Muscle layer of duodenum (tissue), 2 donors: ENCODE results near the gene CXorf58.
A peak's percentile ranks its signal among the peaks of the same experiment; 100 is the strongest.

Experiments used
- H3K27ac ChIP-seq: one replicate; pipeline ENCODE4 v1.7.0; 2013; ENCODE audit warnings: mild to moderate bottlenecking, low read length
- H3K27me3 ChIP-seq: one replicate; pipeline ENCODE4 v1.7.0; 2013; ENCODE audit warnings: low read depth, mild to moderate bottlenecking, control low read depth, low read length
- H3K36me3 ChIP-seq, 2 donors: one replicate each; pipeline ENCODE4 v1.7.0; 2013; ENCODE audit warnings: low read length in 2 of 2, control low read depth in 1 of 2, mild to moderate bottlenecking in 1 of 2; ENCODE audit not compliant: insufficient read depth in 2 of 2, control insufficient read depth in 1 of 2
- H3K4me1 ChIP-seq, 2 donors: one replicate each; pipeline ENCODE4 v1.7.0; 2013; ENCODE audit warnings: low read length in 2 of 2, mild to moderate bottlenecking in 2 of 2, control low read depth in 1 of 2, moderate library complexity in 1 of 2; ENCODE audit not compliant: insufficient read depth in 2 of 2, control insufficient read depth in 1 of 2
- H3K4me3 ChIP-seq, 2 donors: one replicate each; pipeline ENCODE4 v1.7.0; 2013; ENCODE audit warnings: low read length in 2 of 2, low read depth in 1 of 2, mild to moderate bottlenecking in 1 of 2
- H3K9me3 ChIP-seq, 2 donors: one replicate each; pipeline ENCODE4 v1.7.0; 2013; ENCODE audit warnings: low read length in 2 of 2, control low read depth in 1 of 2, mild to moderate bottlenecking in 1 of 2; ENCODE audit not compliant: control insufficient read depth in 1 of 2
- donor health status: healthy.

The CXorf58 gene

DNA sequence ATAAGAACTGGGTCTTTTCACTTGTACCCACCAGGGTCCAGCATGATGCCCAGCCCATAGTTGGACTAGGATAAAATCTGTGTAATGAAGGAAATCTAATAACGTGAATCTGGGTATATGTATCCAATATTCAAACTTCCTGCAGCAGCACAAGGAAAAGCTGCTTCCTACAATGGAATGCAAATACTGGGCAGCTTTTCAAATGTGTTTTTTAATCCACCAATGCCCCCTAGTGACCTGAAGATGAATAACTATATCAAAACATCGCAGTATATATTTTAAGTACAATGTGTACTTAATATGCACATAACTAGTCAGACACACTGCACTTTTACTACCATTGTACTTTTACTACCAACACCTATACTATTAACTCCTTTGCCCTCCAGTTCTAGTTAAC is 5.4 kb upstream of the CXorf58 start:
- Histone ChIP-seq H3K36me3 (no peaks in the 10 kb centered on the region), H3K9me3 (no peaks in the 10 kb centered on the region), H3K4me3 (peak overlapping the region; percentile 44), H3K27ac (peak overlapping the region; percentile 61), H3K4me1 (peaks cover 8 to 10% of the 10 kb centered on the region in 2 donors), H3K27me3 (no peaks in the 10 kb centered on the region)

DNA sequence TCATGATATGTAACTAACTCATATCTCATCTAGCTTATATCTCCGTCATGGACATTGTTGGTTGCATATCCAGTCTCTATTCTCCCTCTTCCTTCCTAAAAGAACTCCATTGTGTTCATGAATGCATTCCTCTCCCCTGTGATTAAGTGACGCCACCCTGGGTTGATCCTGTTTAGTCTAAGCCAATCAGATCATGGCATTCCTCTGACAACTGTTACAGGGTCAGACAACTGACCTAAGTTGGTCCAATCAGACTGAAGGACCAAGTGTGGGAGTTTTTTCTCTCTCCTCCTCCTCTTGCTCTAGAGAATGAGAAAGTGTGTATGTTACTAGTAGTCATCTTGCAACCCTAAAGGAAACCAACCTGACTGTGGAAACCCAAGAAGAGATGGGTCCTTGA is 3.7 kb upstream of the CXorf58 start:
- no peaks in the 10 kb centered on the region for H3K9me3 ChIP-seq
- no peaks in the 10 kb centered on the region for H3K27me3 ChIP-seq
- no peak overlapping the region for H3K4me3 ChIP-seq
- H3K4me1 ChIP-seq = peaks cover 8 to 10% of the 10 kb centered on the region in 2 donors
- H3K27ac ChIP-seq = no peak overlapping the region
- no peaks in the 10 kb centered on the region for H3K36me3 ChIP-seq

DNA sequence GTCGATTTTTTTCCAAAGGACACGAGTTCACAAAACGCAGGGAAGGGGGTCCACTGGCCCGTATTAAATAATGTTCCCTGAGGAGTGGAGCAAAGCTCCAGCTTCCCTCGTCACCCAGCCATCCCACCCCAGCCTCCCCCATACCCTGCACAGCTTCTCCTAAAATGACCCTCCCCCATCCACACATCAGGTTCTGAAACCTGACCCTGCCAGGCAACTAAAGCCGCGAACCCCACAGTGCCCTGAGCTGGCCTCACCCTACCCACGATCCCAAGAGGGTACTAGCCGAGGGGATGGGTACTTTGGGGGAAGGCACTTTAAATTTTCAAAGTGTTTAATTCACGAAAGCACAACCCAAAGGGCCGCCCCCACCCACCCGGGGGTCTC is 702 bp upstream of the CXorf58 start:
- Histone ChIP-seq H3K4me1 (peaks cover 3% of the 10 kb centered on the region in 2 donors), H3K27me3 (no peaks in the 10 kb centered on the region), H3K9me3 (no peaks in the 10 kb centered on the region), H3K27ac (peak overlapping the region; percentile 72), H3K36me3 (no peaks in the 10 kb centered on the region), H3K4me3 (peak overlapping the region; percentile 52 to 64)

DNA sequence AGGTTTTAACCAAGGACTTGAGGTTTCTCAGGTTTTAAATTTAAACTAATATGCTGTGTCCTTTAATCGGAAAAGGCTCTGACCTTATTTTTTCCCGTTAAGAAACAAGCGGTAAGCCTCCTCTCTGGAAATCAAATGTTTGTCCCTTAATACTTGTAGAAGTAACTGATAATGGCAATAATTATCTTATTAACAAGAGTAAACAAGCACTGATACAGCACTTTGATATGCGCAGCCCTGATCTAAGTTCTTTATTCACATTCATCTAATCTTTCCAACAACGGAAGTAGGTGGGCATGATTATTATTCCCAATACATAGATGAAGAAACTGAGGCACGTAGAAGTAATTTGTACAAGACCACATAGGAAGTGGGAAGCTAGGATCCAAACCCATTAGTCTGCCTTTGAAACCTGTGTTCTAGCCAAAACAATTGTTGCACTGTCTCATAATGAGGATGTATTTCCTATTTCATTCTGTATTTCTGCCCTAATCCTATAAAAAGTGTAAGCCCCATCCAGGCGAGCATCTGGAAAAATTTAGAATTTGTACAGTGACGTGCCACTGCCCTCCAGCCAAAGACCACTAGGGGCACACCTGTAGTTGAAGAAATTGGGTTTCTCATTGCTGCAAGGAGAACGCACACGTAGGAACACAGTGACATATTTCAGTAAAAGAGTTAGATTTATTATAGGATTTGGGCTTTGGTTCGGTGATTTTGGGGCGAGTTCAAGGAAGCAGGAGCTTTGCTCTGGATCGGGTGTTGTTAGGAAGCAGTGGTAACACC is 606 bp downstream of the CXorf58 start:
- H3K4me1 ChIP-seq = no peaks in the 10 kb centered on the region
- no peaks in the 10 kb centered on the region for H3K36me3 ChIP-seq
- peak overlapping the region; percentile 56 to 64 for H3K4me3 ChIP-seq
- H3K27ac ChIP-seq = peak overlapping the region; percentile 90
- no peaks in the 10 kb centered on the region for H3K9me3 ChIP-seq
- no peaks in the 10 kb centered on the region for H3K27me3 ChIP-seq

DNA sequence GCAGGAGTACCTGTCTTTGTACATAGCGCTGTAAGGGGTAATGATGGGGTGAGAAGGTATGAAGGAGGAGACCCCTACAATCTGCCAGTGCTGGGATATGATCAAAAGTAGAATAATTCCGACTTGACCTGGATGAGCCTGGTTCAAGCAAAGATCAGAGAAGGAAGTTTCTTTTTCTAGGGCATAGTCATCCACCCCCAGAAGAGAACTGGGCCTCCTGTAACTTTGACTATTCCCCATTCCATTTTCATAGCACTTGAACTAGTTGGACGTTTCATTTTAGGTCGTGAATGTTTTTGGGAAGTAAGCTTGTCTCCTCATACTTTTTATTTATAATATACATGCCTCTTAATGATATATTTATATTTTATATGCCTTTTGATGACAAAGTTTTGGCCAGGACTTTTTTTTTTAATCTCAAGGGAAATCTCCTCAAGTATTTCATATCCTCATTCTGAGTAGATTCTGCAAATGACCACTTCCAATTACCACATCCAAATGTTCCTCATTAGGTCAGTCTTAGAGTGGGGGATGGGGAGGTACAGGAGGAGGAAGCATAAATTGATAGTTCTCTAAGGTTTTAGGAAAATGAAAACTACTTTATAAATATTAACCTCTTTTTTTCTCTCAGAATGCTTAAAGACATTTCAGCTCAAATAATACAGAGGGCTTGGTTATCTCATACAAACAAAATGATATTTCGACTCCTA is 3.5 kb downstream of the CXorf58 start:
- Histone ChIP-seq H3K36me3 (no peaks in the 10 kb centered on the region), H3K9me3 (no peaks in the 10 kb centered on the region), H3K27ac (no peak overlapping the region), H3K4me3 (no peak overlapping the region), H3K27me3 (no peaks in the 10 kb centered on the region), H3K4me1 (no peaks in the 10 kb centered on the region)

DNA sequence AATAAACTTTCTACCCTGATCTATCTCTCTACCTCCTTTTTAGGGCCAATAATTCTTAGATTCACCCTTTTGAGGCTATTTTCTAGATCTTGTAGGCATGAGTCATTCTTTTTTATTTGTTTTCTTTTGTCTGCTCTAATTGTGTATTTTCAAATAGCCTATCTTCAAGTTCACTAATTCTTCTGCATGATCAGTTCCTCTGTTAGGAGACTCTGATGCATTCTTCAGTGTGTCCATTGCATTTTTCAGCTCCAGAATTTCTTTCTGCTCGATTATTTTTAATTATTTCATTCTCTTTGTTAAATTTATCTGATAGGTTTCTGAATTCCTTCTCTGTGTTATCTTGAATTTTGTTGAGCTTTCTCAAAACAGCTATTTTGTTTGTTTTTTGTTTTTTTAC is 11.3 kb downstream of the CXorf58 start:
- H3K9me3 ChIP-seq = no peaks in the 10 kb centered on the region
- no peaks in the 10 kb centered on the region for H3K36me3 ChIP-seq
- H3K27me3 ChIP-seq = no peaks in the 10 kb centered on the region
- H3K4me3 ChIP-seq = no peak overlapping the region
- no peaks in the 10 kb centered on the region for H3K4me1 ChIP-seq
- H3K27ac ChIP-seq = no peak overlapping the region

DNA sequence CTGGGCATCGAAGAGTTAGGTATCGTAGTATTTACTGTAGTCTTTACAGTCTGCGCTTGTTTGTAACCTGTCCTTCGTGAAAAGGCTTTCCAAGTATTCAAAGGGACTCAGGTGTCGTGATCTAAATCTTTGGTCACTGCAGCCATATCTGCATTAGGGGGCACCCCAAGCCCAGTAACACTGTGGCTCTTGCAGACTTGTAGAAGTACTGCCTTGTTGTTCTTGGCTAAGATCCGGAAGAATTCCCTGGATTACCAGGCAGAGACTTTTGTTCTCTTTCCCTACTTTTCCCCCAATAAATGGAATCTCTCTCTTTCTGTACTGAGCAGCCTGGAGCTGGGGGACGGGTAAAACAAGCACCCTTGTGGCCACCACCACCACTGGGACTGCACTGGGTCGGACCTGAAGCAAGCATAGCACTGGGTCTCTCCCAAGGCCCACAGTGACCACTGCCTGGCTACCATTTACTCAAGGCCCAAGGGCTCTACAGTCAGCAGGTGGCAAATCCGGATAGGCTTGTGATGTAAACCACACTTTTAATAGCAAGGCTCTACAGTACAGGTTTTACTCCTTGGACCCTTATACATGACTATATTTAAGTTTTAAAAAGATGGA is 12.0 kb downstream of the CXorf58 start:
- Histone ChIP-seq H3K27ac (no peak overlapping the region), H3K4me1 (no peaks in the 10 kb centered on the region), H3K27me3 (no peaks in the 10 kb centered on the region), H3K4me3 (no peak overlapping the region), H3K9me3 (no peaks in the 10 kb centered on the region), H3K36me3 (no peaks in the 10 kb centered on the region)

DNA sequence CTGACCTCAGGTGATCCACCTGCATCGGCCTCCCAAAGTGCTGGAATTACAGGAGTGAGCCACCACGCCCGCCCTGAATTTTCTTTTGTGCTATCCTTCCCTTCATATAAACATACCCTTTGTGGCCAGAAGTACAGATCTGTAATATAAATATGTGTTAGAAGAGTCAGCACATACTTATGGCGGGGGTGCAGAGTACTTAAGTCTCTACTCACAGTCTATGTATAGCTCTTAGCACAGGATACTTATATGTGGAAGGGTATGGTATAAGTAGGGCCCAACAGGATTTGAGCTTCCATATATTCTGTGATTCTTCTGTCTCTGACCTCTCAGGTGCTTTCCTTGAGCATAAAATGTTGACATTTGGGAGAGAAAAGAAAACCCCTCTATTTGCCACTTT is 18.2 kb downstream of the CXorf58 start:
- H3K4me3 ChIP-seq = no peak overlapping the region
- no peak overlapping the region for H3K27ac ChIP-seq
- no peaks in the 10 kb centered on the region for H3K27me3 ChIP-seq
- no peaks in the 10 kb centered on the region for H3K9me3 ChIP-seq
- H3K36me3 ChIP-seq = no peaks in the 10 kb centered on the region
- no peaks in the 10 kb centered on the region for H3K4me1 ChIP-seq

DNA sequence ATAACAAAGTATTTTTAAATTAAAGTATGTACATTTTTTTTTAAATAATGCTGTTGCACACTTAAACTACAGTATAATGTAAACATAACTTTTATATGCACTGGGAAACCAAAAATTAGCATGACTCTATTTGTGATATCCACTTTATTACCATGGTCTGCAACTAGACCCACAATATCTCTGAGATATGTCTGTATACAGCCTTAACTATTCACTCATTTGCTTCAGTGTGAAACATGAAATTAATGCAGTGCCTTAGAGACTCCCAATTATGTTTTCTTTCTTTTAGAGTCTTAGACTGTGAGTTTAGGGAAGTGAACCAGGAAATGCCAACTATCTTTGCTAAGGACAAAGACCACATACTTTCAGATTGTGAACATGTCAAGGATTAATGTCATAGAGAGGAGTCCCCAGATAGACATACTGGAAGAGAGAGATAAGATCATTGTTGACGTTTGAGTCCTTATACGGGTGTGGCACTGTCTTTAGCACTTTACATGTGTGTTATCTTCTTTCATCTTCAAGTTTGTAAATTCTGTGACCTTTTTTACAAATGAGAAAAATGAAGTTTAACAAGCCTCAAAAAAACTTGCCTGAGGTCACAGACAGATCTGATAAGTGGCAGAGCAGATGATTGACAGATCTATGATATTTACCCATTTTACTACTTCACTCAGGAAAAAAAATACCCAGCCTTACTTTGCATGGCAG is 23.2 kb downstream of the CXorf58 start:
- no peaks in the 10 kb centered on the region for H3K36me3 ChIP-seq
- H3K4me3 ChIP-seq = no peak overlapping the region
- no peak overlapping the region for H3K27ac ChIP-seq
- H3K9me3 ChIP-seq = no peaks in the 10 kb centered on the region
- no peaks in the 10 kb centered on the region for H3K27me3 ChIP-seq
- peaks cover 0 to 3% of the 10 kb centered on the region in 2 donors for H3K4me1 ChIP-seq

DNA sequence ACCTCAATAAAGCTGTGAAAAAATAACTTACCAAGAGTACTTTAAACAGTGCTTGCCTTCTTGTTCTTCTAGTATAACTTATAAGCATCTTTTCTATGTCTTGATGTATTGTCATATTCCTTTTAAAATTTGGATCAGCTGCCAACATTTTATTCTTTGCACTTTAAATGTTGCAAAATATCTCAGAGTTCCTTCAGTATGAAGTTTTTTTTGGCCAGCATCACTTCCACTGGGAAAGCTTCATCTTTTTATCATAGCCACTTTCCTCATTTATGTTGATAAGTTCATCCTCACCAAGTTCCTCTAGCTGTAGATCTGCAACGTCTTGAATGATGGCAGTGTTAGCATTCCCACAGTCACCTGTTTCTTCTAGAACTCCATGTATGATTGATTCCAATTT is 24.2 kb downstream of the CXorf58 start:
- no peaks in the 10 kb centered on the region for H3K36me3 ChIP-seq

DNA sequence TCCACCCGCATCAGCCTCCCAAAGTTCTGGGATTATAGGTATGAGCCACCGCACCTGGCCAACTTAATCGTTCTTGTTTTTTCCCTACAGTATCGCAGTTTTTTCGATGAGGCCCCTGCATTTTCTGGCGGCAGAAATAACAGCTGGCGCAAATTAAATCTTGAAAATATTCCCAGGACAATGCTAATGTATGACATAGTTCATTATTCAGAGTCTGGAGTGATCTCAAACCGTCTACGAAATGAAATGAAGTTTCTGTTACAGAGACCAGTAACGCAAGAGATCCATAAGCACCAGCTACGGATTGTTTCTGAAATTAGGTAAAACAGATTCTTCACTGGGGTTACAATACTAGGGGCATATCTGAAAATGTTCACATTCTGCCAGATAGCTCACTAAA is 27.3 kb downstream of the CXorf58 start:
- Histone ChIP-seq H3K4me3 (no peak overlapping the region), H3K27me3 (no peaks in the 10 kb centered on the region), H3K9me3 (no peaks in the 10 kb centered on the region), H3K4me1 (peaks cover 0 to 3% of the 10 kb centered on the region in 2 donors), H3K36me3 (no peaks in the 10 kb centered on the region), H3K27ac (no peak overlapping the region)

More for the DNA sequence above, 24.2 kb downstream of the CXorf58 start:
- Histone ChIP-seq H3K27me3 (no peaks in the 10 kb centered on the region), H3K4me1 (peaks cover 0 to 3% of the 10 kb centered on the region in 2 donors), H3K9me3 (no peaks in the 10 kb centered on the region), H3K4me3 (no peak overlapping the region), H3K27ac (no peak overlapping the region)
